Measurements from ENCODE around the gene IQCN. TPM values are rescaled to one million over a fixed set of nuclear protein-coding genes. Genes with fewer than 3 reads are reported as not detected.

Gene IQCN
- total RNA-seq, 2 experiments from 2014 or later, result 0.59 to 0.69 TPM

- intact Hi-C loops (cut with micrococcal nuclease), result no loop called here
- peak; percentile 88 for DNase-seq
- Mint-ChIP-seq H3K36me3 (ENCODE audit: low read depth) (peaks cover 14% of the 10 kb centered on the region), H3K27ac (peak overlapping the region; percentile 98), H3K4me1 (ENCODE audit: low read depth) (peaks cover 50% of the 10 kb centered on the region), H3K27me3 (no peaks in the 10 kb centered on the region), H3K4me3 (peak overlapping the region; percentile 69), H3K9me3 (peaks cover 5% of the 10 kb centered on the region)
- ATAC-seq, result peak; percentile 24
- ChIA-PET CTCF (interaction anchor here (0.7 kb wide), 1 partner anchor 212 kb away, joined by 3 read pairs; no protein-coding TSS in a partner anchor), POLR2A (interaction anchor here (0.7 to 1.6 kb wide), 9 partner anchors 8 to 1031 kb away, joined by 3 to 11 read pairs (median 6); partner anchors contain the start of gene SSBP4)
- TF ChIP-seq CTCF (IDR thresholded peaks at IDR 0.05), result no peak
Observed at GRCh38 chr19:18284712-18285360, 10.6 kb upstream of the IQCN start.

- Mint-ChIP-seq H3K27me3 (no peaks in the 10 kb centered on the region), H3K9me3 (peaks cover 5% of the 10 kb centered on the region), H3K4me1 (ENCODE audit: low read depth) (peaks cover 46% of the 10 kb centered on the region), H3K27ac (peak overlapping the region; percentile 100), H3K36me3 (ENCODE audit: low read depth) (peaks cover 29% of the 10 kb centered on the region), H3K4me3 (peak overlapping the region; percentile 12)
- intact Hi-C loops (cut with micrococcal nuclease), result no loop called here
- ATAC-seq (no peak), DNase-seq (no peak)
- ChIA-PET CTCF (no interaction called here), POLR2A (interaction anchor here (5.8 to 9.0 kb wide), 2 partner anchors 29 to 136 kb away, joined by 37 to 592 read pairs; partner anchors contain the start of genes LSM4 and SSBP4)
- no peak for TF ChIP-seq CTCF (IDR thresholded peaks at IDR 0.05)
Observed at GRCh38 chr19:18283338-18283737, 9.1 kb upstream of the IQCN start.

GRCh38 chr19:18282788-18283141, 8.5 kb upstream of the IQCN start:
- peaks cover 34% of the 10 kb centered on the region for H3K36me3 Mint-ChIP-seq (ENCODE audit: low read depth)
- no peak for TF ChIP-seq CTCF (IDR thresholded peaks at IDR 0.05)
- H3K4me1 Mint-ChIP-seq (ENCODE audit: low read depth), result peaks cover 46% of the 10 kb centered on the region
- CTCF ChIA-PET, result interaction anchor here (1.0 to 6.2 kb wide), 3 partner anchors 9 to 45 kb away, joined by 4 to 235 read pairs (median 166); partner anchors contain the start of gene IQCN
- peak overlapping the region; percentile 100 for H3K27ac Mint-ChIP-seq
- peak overlapping the region; percentile 75 for H3K4me3 Mint-ChIP-seq
- intact Hi-C loops (cut with micrococcal nuclease), result no loop called here
- peaks cover 5% of the 10 kb centered on the region for H3K9me3 Mint-ChIP-seq
- no peaks in the 10 kb centered on the region for H3K27me3 Mint-ChIP-seq
- DNase-seq (peak; percentile 72), ATAC-seq (no peak)
- POLR2A ChIA-PET, result interaction anchor here (5.2 to 9.0 kb wide), 5 partner anchors 9 to 137 kb away, joined by 37 to 592 read pairs (median 94); partner anchors contain the start of genes LSM4 and SSBP4

GRCh38 chr19:18282021-18282787, 8.0 kb upstream of the IQCN start:
- intact Hi-C loops (cut with micrococcal nuclease), result no loop called here
- Mint-ChIP-seq H3K27me3 (no peaks in the 10 kb centered on the region), H3K36me3 (ENCODE audit: low read depth) (peaks cover 37% of the 10 kb centered on the region), H3K4me1 (ENCODE audit: low read depth) (peaks cover 44% of the 10 kb centered on the region), H3K9me3 (peaks cover 5% of the 10 kb centered on the region), H3K4me3 (peak overlapping the region; percentile 75), H3K27ac (peak overlapping the region; percentile 100)
- peak; percentile 61 for DNase-seq
- TF ChIP-seq CTCF (IDR thresholded peaks at IDR 0.05), result no peak
- ATAC-seq, result peak; percentile 1
- ChIA-PET CTCF (interaction anchor here (0.8 to 6.2 kb wide), 7 partner anchors 8 to 106 kb away, joined by 3 to 330 read pairs (median 119); partner anchors contain the start of genes IQCN and LSM4), POLR2A (interaction anchor here (0.6 to 9.0 kb wide), 13 partner anchors 10 to 784 kb away, joined by 3 to 592 read pairs (median 6); partner anchors contain the start of genes KXD1, LSM4, PIK3R2 and SSBP4)

Measured in activated CD8-positive, alpha-beta T cell treated with anti-CD3 and anti-CD28 coated beads for 36 hours (primary cell).